ENCODE data around the gene SLC25A44. TPM values are rescaled to one million over a fixed set of nuclear protein-coding genes. Genes with fewer than 3 reads are reported as not detected.

The SLC25A44 gene
- total and polyA plus RNA-seq, 2 donors (not counting 1 experiment from before 2014, with no cell fraction given): 14.9 to 27.2 TPM

GRCh38 chr1:156236164-156236563 lies 42.3 kb downstream of the SLC25A44 start:
- no peak overlapping the region for H3K4me2 ChIP-seq (replicated peaks; ENCODE audit: low read depth, low read length, poor library complexity, severe bottlenecking)

DNA sequence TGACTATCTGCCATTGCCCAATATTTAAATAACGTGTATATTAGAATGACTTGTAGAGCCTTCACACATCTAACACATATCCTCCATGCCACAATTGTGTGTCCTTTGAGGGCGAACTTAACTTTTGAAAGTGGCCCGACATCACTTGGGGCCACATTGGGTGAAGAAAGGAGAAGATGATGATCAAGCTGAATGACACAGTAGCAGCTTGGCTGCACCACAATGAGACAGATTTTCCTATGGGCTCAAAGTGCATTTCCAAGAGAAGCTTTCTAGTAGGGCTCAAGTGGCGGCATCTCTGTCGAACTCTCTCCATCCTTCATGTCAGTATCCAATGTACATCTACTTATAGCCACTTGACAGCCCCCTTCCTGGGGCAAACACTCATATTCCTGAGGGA lies 44.3 kb downstream of the SLC25A44 start:
- Mint-ChIP-seq H3K4me3 (no peak overlapping the region), H3K9me3 (ENCODE audit: insufficient read depth) (no peaks in the 10 kb centered on the region), H3K27me3 (no peaks in the 10 kb centered on the region), H3K27ac (no peak overlapping the region), H3K4me1 (no peaks in the 10 kb centered on the region)
- Histone ChIP-seq H3K4me3 (ENCODE audit: control extremely low read depth in 1 of 5, extremely low read depth in 1 of 5, insufficient read depth in 1 of 5, low read depth in 2 of 5, low read length in 4 of 5) (no peak overlapping the region), H4K20me1 (ENCODE audit: control insufficient read depth, insufficient read depth, low read length, poor library complexity, severe bottlenecking) (peaks cover 11% of the 10 kb centered on the region), H3K27ac (ENCODE audit: low read length in 2 of 2) (no peak overlapping the region), H3K9me3 (ENCODE audit: control extremely low read depth in 1 of 3, control insufficient read depth in 2 of 3, insufficient read depth in 1 of 3, low read length in 2 of 3) (no peaks in the 10 kb centered on the region), H2AFZ (ENCODE audit: insufficient read depth, low read depth, low read length, poor library complexity, severe bottlenecking) (no peak overlapping the region), H3K79me2 (ENCODE audit: control insufficient read depth, insufficient read depth, low read length) (peaks cover 4% of the 10 kb centered on the region), H3K9ac (ENCODE audit: low read length) (no peak overlapping the region), H3K4me2 (replicated peaks; ENCODE audit: low read depth, low read length, poor library complexity, severe bottlenecking) (no peak overlapping the region), H3K36me3 (replicated peaks in 1 of 2; ENCODE audit: control extremely low read depth in 1 of 2, control insufficient read depth in 1 of 2, extremely low read depth in 1 of 2, insufficient read depth in 2 of 2, low read length in 1 of 2) (peaks cover 5 to 55% of the 10 kb centered on the region in 2 experiments), H3K27me3 (replicated peaks in 1 of 4; ENCODE audit: control extremely low read depth in 1 of 4, control insufficient read depth in 3 of 4, insufficient read depth in 4 of 4, low read length in 3 of 4) (no peaks in the 10 kb centered on the region), H3K4me1 (ENCODE audit: control insufficient read depth in 2 of 2, insufficient read depth in 2 of 2, low read length in 2 of 2) (no peaks in the 10 kb centered on the region)
- intact Hi-C loops (cut with micrococcal nuclease): no loop called here
- ChIA-PET POLR2A (no interaction called here), CTCF (interaction anchor here (0.6 to 1.4 kb wide), 2 partner anchors 13 to 14 kb away, joined by 3 read pairs; no protein-coding TSS in a partner anchor)
- ATAC-seq (ENCODE audit: low read depth) (no peak), DNase-seq (no peak)
- no peak for TF ChIP-seq EZH2 (IDR thresholded peaks at IDR 0.05; ENCODE audit: borderline replicate concordance, insufficient read depth, low read depth, low read length, poor library complexity, severe bottlenecking)
- TF ChIP-seq, protein P1, sequence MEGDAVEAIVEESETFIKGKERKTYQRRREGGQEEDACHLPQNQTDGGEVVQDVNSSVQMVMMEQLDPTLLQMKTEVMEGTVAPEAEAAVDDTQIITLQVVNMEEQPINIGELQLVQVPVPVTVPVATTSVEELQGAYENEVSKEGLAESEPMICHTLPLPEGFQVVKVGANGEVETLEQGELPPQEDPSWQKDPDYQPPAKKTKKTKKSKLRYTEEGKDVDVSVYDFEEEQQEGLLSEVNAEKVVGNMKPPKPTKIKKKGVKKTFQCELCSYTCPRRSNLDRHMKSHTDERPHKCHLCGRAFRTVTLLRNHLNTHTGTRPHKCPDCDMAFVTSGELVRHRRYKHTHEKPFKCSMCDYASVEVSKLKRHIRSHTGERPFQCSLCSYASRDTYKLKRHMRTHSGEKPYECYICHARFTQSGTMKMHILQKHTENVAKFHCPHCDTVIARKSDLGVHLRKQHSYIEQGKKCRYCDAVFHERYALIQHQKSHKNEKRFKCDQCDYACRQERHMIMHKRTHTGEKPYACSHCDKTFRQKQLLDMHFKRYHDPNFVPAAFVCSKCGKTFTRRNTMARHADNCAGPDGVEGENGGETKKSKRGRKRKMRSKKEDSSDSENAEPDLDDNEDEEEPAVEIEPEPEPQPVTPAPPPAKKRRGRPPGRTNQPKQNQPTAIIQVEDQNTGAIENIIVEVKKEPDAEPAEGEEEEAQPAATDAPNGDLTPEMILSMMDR (IDR thresholded peaks at IDR 0.05): no peak
- 97% methylated on average over 4 of the region's 5 CpGs for WGBS (ENCODE audit: insufficient coverage)

More at GRCh38 chr1:156236164-156236563, 42.3 kb downstream of the SLC25A44 start:
- ChIA-PET POLR2A (no interaction called here), CTCF (interaction anchor here (0.6 kb wide), 1 partner anchor 13 kb away, joined by 3 read pairs; no protein-coding TSS in a partner anchor)
- no peaks in the 10 kb centered on the region for H3K9me3 ChIP-seq (ENCODE audit: control extremely low read depth in 1 of 3, control insufficient read depth in 2 of 3, insufficient read depth in 1 of 3, low read length in 2 of 3)
- TF ChIP-seq EZH2 (IDR thresholded peaks at IDR 0.05; ENCODE audit: borderline replicate concordance, insufficient read depth, low read depth, low read length, poor library complexity, severe bottlenecking): no peak
- TF ChIP-seq, protein P1 (IDR thresholded peaks at IDR 0.05): no peak
- whole genome bisulfite sequencing (ENCODE audit: insufficient coverage): 98% methylated on average over 12 of the region's 12 CpGs
- H3K27me3 ChIP-seq (replicated peaks in 1 of 4; ENCODE audit: control extremely low read depth in 1 of 4, control insufficient read depth in 3 of 4, insufficient read depth in 4 of 4, low read length in 3 of 4): no peaks in the 10 kb centered on the region
- no peaks in the 10 kb centered on the region for H3K4me1 ChIP-seq (ENCODE audit: control insufficient read depth in 2 of 2, insufficient read depth in 2 of 2, low read length in 2 of 2)
- no peak overlapping the region for H3K4me3 ChIP-seq (ENCODE audit: control extremely low read depth in 1 of 5, extremely low read depth in 1 of 5, insufficient read depth in 1 of 5, low read depth in 2 of 5, low read length in 4 of 5)
- H4K20me1 ChIP-seq (ENCODE audit: control insufficient read depth, insufficient read depth, low read length, poor library complexity, severe bottlenecking): peaks cover 11% of the 10 kb centered on the region
- DNase-seq (no peak), ATAC-seq (ENCODE audit: low read depth) (no peak)
- Mint-ChIP-seq H3K4me1 (no peaks in the 10 kb centered on the region), H3K27me3 (no peaks in the 10 kb centered on the region), H3K9me3 (ENCODE audit: insufficient read depth) (no peaks in the 10 kb centered on the region), H3K4me3 (no peak overlapping the region), H3K27ac (no peak overlapping the region)
- H2AFZ ChIP-seq (ENCODE audit: insufficient read depth, low read depth, low read length, poor library complexity, severe bottlenecking): no peak overlapping the region
- peaks cover 4% of the 10 kb centered on the region for H3K79me2 ChIP-seq (ENCODE audit: control insufficient read depth, insufficient read depth, low read length)
- no peak overlapping the region for H3K27ac ChIP-seq (ENCODE audit: low read length in 2 of 2)
- peaks cover 5 to 55% of the 10 kb centered on the region in 2 experiments for H3K36me3 ChIP-seq (replicated peaks in 1 of 2; ENCODE audit: control extremely low read depth in 1 of 2, control insufficient read depth in 1 of 2, extremely low read depth in 1 of 2, insufficient read depth in 2 of 2, low read length in 1 of 2)
- intact Hi-C loops (cut with micrococcal nuclease): no loop called here
- H3K9ac ChIP-seq (ENCODE audit: low read length): no peak overlapping the region
